Activated naive CD8-positive, alpha-beta T cell treated with anti-CD3 and anti-CD28 coated beads, Interleukin-2, amount 10 ng/mL, durations not matched to agents 7 days and 5 days (primary cell): Measurements from ENCODE around the gene DNM3. TPM values are rescaled to one million over a fixed set of nuclear protein-coding genes. Genes with fewer than 3 reads are reported as not detected.

Source experiments
- ATAC-seq: fragments of 150-1000 bp; cut with Tn5 transposase; one replicate; pipeline ENCODE4 v1.10.0; 2021; ENCODE audit warnings: low read depth, moderate library complexity
- POLR2A ChIA-PET: fragments of 350-600 bp; sonication (Branson Sonifier 250); formaldehyde crosslinking; loops from one replicate; lab custom pipeline; 2021; ENCODE audit warnings: antibody characterized with exemption; lab: Charles Lee
- DNase-seq: peaks from one replicate; pipeline ENCODE4 v3.0.0; 2021
- H3K27ac Mint-ChIP-seq: one replicate; pipeline ENCODE4 v1.8.0; 2022; ENCODE audit warnings: mild to moderate bottlenecking, mixed read lengths
- H3K27me3 Mint-ChIP-seq: one replicate; pipeline ENCODE4 v1.8.0; 2022; ENCODE audit warnings: mild to moderate bottlenecking, moderate library complexity, mixed read lengths
- H3K36me3 Mint-ChIP-seq: one replicate; pipeline ENCODE4 v1.8.0; 2021; ENCODE audit warnings: mild to moderate bottlenecking, mixed read lengths
- H3K4me1 Mint-ChIP-seq: one replicate; pipeline ENCODE4 v1.8.0; 2021; ENCODE audit warnings: mixed read lengths
- H3K4me3 Mint-ChIP-seq: one replicate; pipeline ENCODE4 v1.8.0; 2022; ENCODE audit warnings: mild to moderate bottlenecking, moderate library complexity, mixed read lengths
- H3K9me3 Mint-ChIP-seq: one replicate; pipeline ENCODE4 v1.8.0; 2021; ENCODE audit warnings: mixed read lengths
- total RNA-seq, 2 experiments: library from RNA; stranded (reverse); gene quantifications; one replicate each; pipeline ENCODE4 v1.2.3, GENCODE V29; 2021

DNM3 gene
- total RNA-seq, 2 experiments from 2014 or later, result 2.0 to 2.4 TPM

- POLR2A ChIA-PET, result no interaction called here
- H3K27ac Mint-ChIP-seq, result no peak overlapping the region
- no peak overlapping the region for H3K4me3 Mint-ChIP-seq
- H3K9me3 Mint-ChIP-seq, result peaks cover 4% of the 10 kb centered on the region
- H3K27me3 Mint-ChIP-seq, result peaks cover 2% of the 10 kb centered on the region
- H3K36me3 Mint-ChIP-seq, result peaks cover 4% of the 10 kb centered on the region
- no peaks in the 10 kb centered on the region for H3K4me1 Mint-ChIP-seq
- no peak for DNase-seq
- no peak for ATAC-seq
Observed at GRCh38 chr1:172172352-172172831, 331.1 kb downstream of the DNM3 start.

GRCh38 chr1:172176206-172176605, 334.9 kb downstream of the DNM3 start:
- ATAC-seq, result no peak
- no peak overlapping the region for H3K27ac Mint-ChIP-seq
- POLR2A ChIA-PET, result no interaction called here

GRCh38 chr1:172177849-172178248, 336.6 kb downstream of the DNM3 start:
- Mint-ChIP-seq H3K9me3 (peaks cover 4% of the 10 kb centered on the region), H3K36me3 (peaks cover 2% of the 10 kb centered on the region), H3K27me3 (peaks cover 2% of the 10 kb centered on the region), H3K27ac (no peak overlapping the region), H3K4me3 (no peak overlapping the region), H3K4me1 (peaks cover 20% of the 10 kb centered on the region)
- ATAC-seq (no peak), DNase-seq (no peak)
- POLR2A ChIA-PET, result no interaction called here

More at GRCh38 chr1:172176206-172176605, 334.9 kb downstream of the DNM3 start:
- peaks cover 4% of the 10 kb centered on the region for H3K9me3 Mint-ChIP-seq
- H3K36me3 Mint-ChIP-seq, result peaks cover 4% of the 10 kb centered on the region
- peaks cover 2% of the 10 kb centered on the region for H3K27me3 Mint-ChIP-seq
- no peak for DNase-seq
- H3K4me1 Mint-ChIP-seq, result peaks cover 7% of the 10 kb centered on the region
- no peak overlapping the region for H3K4me3 Mint-ChIP-seq

- H3K4me3 Mint-ChIP-seq, result no peak overlapping the region
- DNase-seq (no peak), ATAC-seq (no peak)
- H3K27me3 Mint-ChIP-seq, result no peaks in the 10 kb centered on the region
- H3K4me1 Mint-ChIP-seq, result peaks cover 21% of the 10 kb centered on the region
- peaks cover 2% of the 10 kb centered on the region for H3K9me3 Mint-ChIP-seq
- POLR2A ChIA-PET, result no interaction called here
- H3K27ac Mint-ChIP-seq, result no peak overlapping the region
- H3K36me3 Mint-ChIP-seq, result peaks cover 2% of the 10 kb centered on the region
Observed at GRCh38 chr1:172178886-172179285, 337.6 kb downstream of the DNM3 start.

- ATAC-seq (no peak), DNase-seq (no peak)
- Mint-ChIP-seq H3K27me3 (no peaks in the 10 kb centered on the region), H3K36me3 (no peaks in the 10 kb centered on the region), H3K27ac (no peak overlapping the region), H3K4me3 (no peak overlapping the region), H3K4me1 (peaks cover 23% of the 10 kb centered on the region), H3K9me3 (no peaks in the 10 kb centered on the region)
- POLR2A ChIA-PET, result interaction anchor here (1.4 kb wide), 1 partner anchor 62 kb away, joined by 4 read pairs; no protein-coding TSS in a partner anchor
Observed at GRCh38 chr1:172179918-172180317, 338.6 kb downstream of the DNM3 start.

- Mint-ChIP-seq H3K27ac (peak overlapping the region; percentile 96), H3K4me3 (peak overlapping the region; percentile 72), H3K27me3 (no peaks in the 10 kb centered on the region), H3K4me1 (peaks cover 30% of the 10 kb centered on the region), H3K9me3 (no peaks in the 10 kb centered on the region), H3K36me3 (no peaks in the 10 kb centered on the region)
- ATAC-seq (peak; percentile 79), DNase-seq (peak; percentile 50)
- POLR2A ChIA-PET, result interaction anchor here (0.7 to 1.4 kb wide), 4 partner anchors 40 to 200 kb away, joined by 3 to 4 read pairs (median 4); no protein-coding TSS in a partner anchor
Observed at GRCh38 chr1:172180501-172181285, 339.4 kb downstream of the DNM3 start.

GRCh38 chr1:172184506-172185191, 343.4 kb downstream of the DNM3 start:
- Mint-ChIP-seq H3K27ac (peak overlapping the region; percentile 17), H3K4me3 (peak overlapping the region; percentile 11), H3K9me3 (no peaks in the 10 kb centered on the region), H3K27me3 (peaks cover 2% of the 10 kb centered on the region), H3K36me3 (peaks cover 1% of the 10 kb centered on the region), H3K4me1 (peaks cover 30% of the 10 kb centered on the region)
- POLR2A ChIA-PET, result no interaction called here
- DNase-seq (no peak), ATAC-seq (no peak)

- ATAC-seq, result no peak
- H3K9me3 Mint-ChIP-seq, result no peaks in the 10 kb centered on the region
- H3K4me3 Mint-ChIP-seq, result peak overlapping the region; percentile 11
- peaks cover 30% of the 10 kb centered on the region for H3K4me1 Mint-ChIP-seq
- peaks cover 2% of the 10 kb centered on the region for H3K27me3 Mint-ChIP-seq
- H3K36me3 Mint-ChIP-seq, result peaks cover 1% of the 10 kb centered on the region
- POLR2A ChIA-PET, result no interaction called here
- peak overlapping the region; percentile 17 for H3K27ac Mint-ChIP-seq
- no peak for DNase-seq
Observed at GRCh38 chr1:172185211-172185610, 343.9 kb downstream of the DNM3 start.

GRCh38 chr1:172185996-172186395, 344.7 kb downstream of the DNM3 start:
- no peak for ATAC-seq
- H3K36me3 Mint-ChIP-seq, result peaks cover 1% of the 10 kb centered on the region
- H3K27ac Mint-ChIP-seq, result no peak overlapping the region
- DNase-seq, result no peak
- H3K4me3 Mint-ChIP-seq, result no peak overlapping the region
- H3K9me3 Mint-ChIP-seq, result no peaks in the 10 kb centered on the region
- H3K27me3 Mint-ChIP-seq, result peaks cover 2% of the 10 kb centered on the region
- H3K4me1 Mint-ChIP-seq, result peaks cover 25% of the 10 kb centered on the region
- POLR2A ChIA-PET, result no interaction called here

GRCh38 chr1:172201572-172201971, 360.3 kb downstream of the DNM3 start:
- Mint-ChIP-seq H3K4me1 (no peaks in the 10 kb centered on the region), H3K9me3 (peaks cover 25% of the 10 kb centered on the region), H3K36me3 (peaks cover 14% of the 10 kb centered on the region), H3K4me3 (no peak overlapping the region), H3K27me3 (no peaks in the 10 kb centered on the region), H3K27ac (no peak overlapping the region)
- POLR2A ChIA-PET, result no interaction called here
- DNase-seq, result no peak
- no peak for ATAC-seq

- peaks cover 15% of the 10 kb centered on the region for H3K36me3 Mint-ChIP-seq
- H3K9me3 Mint-ChIP-seq, result peaks cover 22% of the 10 kb centered on the region
- ATAC-seq (no peak), DNase-seq (no peak)
- POLR2A ChIA-PET, result no interaction called here
- no peak overlapping the region for H3K4me3 Mint-ChIP-seq
- H3K27ac Mint-ChIP-seq, result no peak overlapping the region
- H3K4me1 Mint-ChIP-seq, result no peaks in the 10 kb centered on the region
- H3K27me3 Mint-ChIP-seq, result no peaks in the 10 kb centered on the region
Observed at GRCh38 chr1:172203135-172203823, 362.0 kb downstream of the DNM3 start.

- Mint-ChIP-seq H3K4me3 (no peak overlapping the region), H3K27me3 (no peaks in the 10 kb centered on the region), H3K36me3 (peaks cover 14% of the 10 kb centered on the region), H3K4me1 (no peaks in the 10 kb centered on the region), H3K9me3 (peaks cover 17% of the 10 kb centered on the region), H3K27ac (no peak overlapping the region)
- DNase-seq (no peak), ATAC-seq (no peak)
- POLR2A ChIA-PET, result no interaction called here
Observed at GRCh38 chr1:172203902-172204301, 362.6 kb downstream of the DNM3 start.

GRCh38 chr1:172206256-172206655, 365.0 kb downstream of the DNM3 start:
- peaks cover 3% of the 10 kb centered on the region for H3K9me3 Mint-ChIP-seq
- no peak overlapping the region for H3K27ac Mint-ChIP-seq
- H3K27me3 Mint-ChIP-seq, result no peaks in the 10 kb centered on the region
- POLR2A ChIA-PET, result no interaction called here
- peaks cover 5% of the 10 kb centered on the region for H3K36me3 Mint-ChIP-seq
- no peaks in the 10 kb centered on the region for H3K4me1 Mint-ChIP-seq
- ATAC-seq, result no peak
- no peak overlapping the region for H3K4me3 Mint-ChIP-seq
- DNase-seq, result no peak
